H1 (cell line): ENCODE measurements around the gene PPP1R14C. TPM values are rescaled to one million over a fixed set of nuclear protein-coding genes. Genes with fewer than 3 reads are reported as not detected.

Experiments
- CTCF ChIA-PET: fragments of 300-600 bp; sonication (Branson Sonifier 250); formaldehyde crosslinking; loops from one replicate; lab custom pipeline; 2021; ENCODE audit not compliant: partially characterized antibody; lab: Charles Lee
- POLR2A ChIA-PET: fragments of 300-600 bp; sonication (Branson Sonifier 250); formaldehyde crosslinking; loops from one replicate; lab custom pipeline; 2021; ENCODE audit warnings: inconsistent platforms; ENCODE audit not compliant: partially characterized antibody; lab: Charles Lee
- DNase-seq, 2 experiments: peaks; one replicate each; pipeline versions ENCODE4 v3.0.0 to v3.0.0-alpha.2; 2010 to 2022; ENCODE audit warnings: low spot score in 2 of 2, low read depth in 1 of 2, mixed read lengths in 1 of 2
- FAIRE-seq: peaks from 2 replicates; lab custom pipeline; 2011; peaks lifted over from hg19 to GRCh38; lab: Jason Lieb, UNC
- H2AFZ ChIP-seq: 2 replicates; pipeline ENCODE4 v1.8.1; 2012; ENCODE audit warnings: low read length, inconsistent platforms
- H2AK5ac ChIP-seq: 2 replicates; pipeline ENCODE4 v1.6.1; 2013; ENCODE audit warnings: low read depth, low read length
- H2BK120ac ChIP-seq: replicated peaks from 2 replicates; pipeline ENCODE3; 2013; ENCODE audit warnings: low read depth, low read length, inconsistent platforms
- H2BK12ac ChIP-seq: 2 replicates; pipeline ENCODE4 v1.6.1; 2013; ENCODE audit warnings: low read depth, low read length
- H2BK15ac ChIP-seq: 2 replicates; pipeline ENCODE4 v1.6.1; 2013; ENCODE audit warnings: low read length
- H2BK20ac ChIP-seq: 2 replicates; pipeline ENCODE4 v1.6.1; 2013; ENCODE audit warnings: low read length
- H2BK5ac ChIP-seq: 2 replicates; pipeline ENCODE4 v1.6.1; 2013; ENCODE audit warnings: low read depth, low read length
- H3K14ac ChIP-seq: 2 replicates; pipeline ENCODE4 v1.6.1; 2013; ENCODE audit warnings: inconsistent platforms; ENCODE audit not compliant: insufficient read length
- H3K18ac ChIP-seq: 2 replicates; pipeline ENCODE4 v1.6.1; 2013; ENCODE audit warnings: low read length; ENCODE audit errors: extremely low read depth
- H3K23ac ChIP-seq: 2 replicates; pipeline ENCODE4 v1.6.1; 2013; ENCODE audit warnings: inconsistent platforms; ENCODE audit not compliant: insufficient read length
- H3K23me2 ChIP-seq: 2 replicates; pipeline ENCODE4 v1.6.1; 2013; ENCODE audit warnings: low read depth, low read length
- H3K27ac ChIP-seq: 2 replicates; pipeline ENCODE4 v1.6.1; 2011; ENCODE audit warnings: low read depth, low read length, inconsistent platforms
- H3K27me3 ChIP-seq, 4 experiments: replicated peaks in 1 of 4; 1 replicate in 1 of 4; 2 replicates in 3 of 4; pipeline versions ENCODE4 v1.6.1 to v1.8.1; 2011 to 2013; ENCODE audit warnings: low read length in 3 of 4, mild to moderate bottlenecking in 3 of 4, inconsistent platforms in 2 of 4, mixed read lengths in 2 of 4, moderate library complexity in 1 of 4; ENCODE audit not compliant: control insufficient read depth in 3 of 4, insufficient read depth in 3 of 4; ENCODE audit errors: extremely low read depth in 1 of 4
- H3K36me3 ChIP-seq, 4 experiments: 2 replicates each; pipeline versions ENCODE4 v1.6.1 to v1.8.1; 2011 to 2013; ENCODE audit warnings: mild to moderate bottlenecking in 4 of 4, low read length in 3 of 4, moderate library complexity in 2 of 4, control low read depth in 1 of 4, inconsistent platforms in 1 of 4; ENCODE audit not compliant: insufficient read depth in 4 of 4, control insufficient read depth in 2 of 4
- H3K4ac ChIP-seq: replicated peaks from 2 replicates; pipeline ENCODE3; 2013; ENCODE audit warnings: low read length, low read depth, mixed read lengths, inconsistent platforms; ENCODE audit not compliant: insufficient read length
- H3K4me1 ChIP-seq, 4 experiments: replicated peaks in 1 of 4; 1 replicate in 1 of 4; 2 replicates in 3 of 4; pipeline versions ENCODE4 v1.6.1 to v1.8.1; 2011 to 2013; ENCODE audit warnings: low read length in 3 of 4, inconsistent platforms in 2 of 4, mixed read lengths in 1 of 4; ENCODE audit not compliant: insufficient read depth in 4 of 4, control insufficient read depth in 3 of 4
- H3K4me2 ChIP-seq, 2 experiments: 2 replicates each; pipeline versions ENCODE4 v1.6.1 to v1.8.1; 2011 to 2013; ENCODE audit warnings: low read depth in 2 of 2, low read length in 2 of 2, control low read depth in 1 of 2, inconsistent platforms in 1 of 2, mild to moderate bottlenecking in 1 of 2; ENCODE audit not compliant: insufficient read depth in 1 of 2
- H3K4me3 ChIP-seq, 4 experiments: fragments of 200-600, 300-600 bp in 1 of 4; sonication (generic), shearing (Covaris generic), sonication (Bioruptor Twin) in 1 of 4; 2 replicates each; pipeline versions ENCODE4 v1.5.1 to v1.8.1; 2011 to 2016; ENCODE audit warnings: low read length in 4 of 4, low read depth in 3 of 4, control low read depth in 2 of 4, inconsistent platforms in 2 of 4, mild to moderate bottlenecking in 2 of 4, mixed read lengths in 1 of 4, moderate library complexity in 1 of 4; ENCODE audit not compliant: insufficient read depth in 2 of 4; ENCODE audit errors: extremely low read depth in 1 of 4
- H3K56ac ChIP-seq: replicated peaks from 2 replicates; pipeline ENCODE3; 2013; ENCODE audit warnings: low read depth, mild to moderate bottlenecking, mixed read lengths, low read length, inconsistent platforms; ENCODE audit not compliant: insufficient read length
- H3K79me1 ChIP-seq: 2 replicates; pipeline ENCODE4 v1.6.1; 2013; ENCODE audit warnings: low read depth, low read length, control low read depth
- H3K79me2 ChIP-seq, 2 experiments: 2 replicates each; pipeline versions ENCODE4 v1.6.1 to v1.8.1; 2012 to 2013; ENCODE audit warnings: low read length in 2 of 2, mild to moderate bottlenecking in 2 of 2, inconsistent platforms in 1 of 2; ENCODE audit not compliant: insufficient read depth in 2 of 2, control insufficient read depth in 1 of 2
- H3K9ac ChIP-seq, 4 experiments: replicated peaks in 1 of 4; 1 replicate in 1 of 4; 2 replicates in 3 of 4; pipeline versions ENCODE4 v1.6.1 to v1.8.1; 2011 to 2013; ENCODE audit warnings: low read depth in 3 of 4, low read length in 3 of 4, control low read depth in 2 of 4, mild to moderate bottlenecking in 2 of 4, moderate library complexity in 2 of 4, inconsistent platforms in 1 of 4; ENCODE audit errors: extremely low read depth in 1 of 4
- H3K9me3 ChIP-seq, 2 experiments: 2 replicates each; pipeline versions ENCODE4 v1.6.1 to v1.8.1; 2012 to 2013; ENCODE audit warnings: mild to moderate bottlenecking in 2 of 2, moderate library complexity in 2 of 2, control low read depth in 1 of 2, inconsistent platforms in 1 of 2, low read depth in 1 of 2, low read length in 1 of 2, mixed read lengths in 1 of 2; ENCODE audit not compliant: insufficient read depth in 2 of 2
- H4K20me1 ChIP-seq, 2 experiments: replicated peaks in 1 of 2; 2 replicates each; pipeline versions ENCODE3 to v1.8.1; 2011 to 2013; ENCODE audit warnings: inconsistent platforms in 2 of 2, low read length in 2 of 2, mild to moderate bottlenecking in 1 of 2; ENCODE audit not compliant: insufficient read depth in 2 of 2, control insufficient read depth in 1 of 2
- H4K5ac ChIP-seq: 2 replicates; pipeline ENCODE4 v1.6.1; 2013; ENCODE audit warnings: low read length, low read depth, mixed read lengths, inconsistent platforms; ENCODE audit not compliant: insufficient read length
- H4K8ac ChIP-seq: 2 replicates; pipeline ENCODE4 v1.8.0; 2013; ENCODE audit warnings: mild to moderate bottlenecking, moderate library complexity, low read length, inconsistent platforms; ENCODE audit not compliant: insufficient read depth; ENCODE audit errors: extremely low read depth
- H4K91ac ChIP-seq: replicated peaks from 2 replicates; pipeline ENCODE3; 2013; ENCODE audit warnings: low read length, mixed read lengths, inconsistent platforms; ENCODE audit not compliant: insufficient read length
- BACH1 ChIP-seq: IDR thresholded peaks from 2 replicates; pipeline ENCODE4 v1.6.1; 2012; ENCODE audit warnings: low read length, improper control_type of control experiment
- HDAC6 ChIP-seq: IDR thresholded peaks from one replicate; pipeline ENCODE4 v1.7.1; 2012; ENCODE audit warnings: low read depth, mild to moderate bottlenecking, inconsistent platforms, low read length, moderate library complexity
- WGBS, 2 experiments: shearing (Covaris generic) in 1 of 2; methylation state at CpG; one replicate each; pipeline versions ENCODE4 v1.1.6 to v1.1.7; 2013 to 2015; ENCODE audit warnings: low lambda C conversion rate in 2 of 2, mixed read lengths in 2 of 2, inconsistent platforms in 1 of 2, low coverage in 1 of 2, missing lambda C conversion rate in 1 of 2; ENCODE audit not compliant: insufficient replicate concordance in 2 of 2, insufficient coverage in 1 of 2, insufficient read length in 1 of 2; ENCODE audit errors: extremely low coverage in 1 of 2, missing lambda C conversion rate in 1 of 2; 5-methylcytosine and 5-hydroxymethylcytosine counted together
- polyA plus RNA-seq, 7 experiments: library from polyadenylated mRNA; depleted of rRNA in 3 of 7; stranded (reverse) in 5 of 7; unstranded in 2 of 7; fragments of >200 nt in 5 of 7; fragments of 200-250 nt in 2 of 7; gene quantifications; 1 replicate in 5 of 7; 2 replicates in 1 of 7; 4 replicates in 1 of 7; pipeline versions ENCODE4 v1.2.1 to v1.2.3, GENCODE V29; 2011 to 2013; ENCODE audit warnings: missing spikeins in 2 of 7, mixed read lengths in 2 of 7
- total RNA-seq: library from RNA; stranded (reverse); fragmentation: NEBNext Ultra II Directional; extraction: Animal tissue kit (Norgen Biotek cat#: 25700); gene quantifications from 2 replicates; pipeline ENCODE4 v1.2.1, GENCODE V29; 2021

Gene PPP1R14C
- total and polyA plus RNA-seq, 2 of the 8 experiments (the other 6 are each of a cell fraction or from before 2014, with no cell fraction given): 0.30 to 0.61 TPM

DNA sequence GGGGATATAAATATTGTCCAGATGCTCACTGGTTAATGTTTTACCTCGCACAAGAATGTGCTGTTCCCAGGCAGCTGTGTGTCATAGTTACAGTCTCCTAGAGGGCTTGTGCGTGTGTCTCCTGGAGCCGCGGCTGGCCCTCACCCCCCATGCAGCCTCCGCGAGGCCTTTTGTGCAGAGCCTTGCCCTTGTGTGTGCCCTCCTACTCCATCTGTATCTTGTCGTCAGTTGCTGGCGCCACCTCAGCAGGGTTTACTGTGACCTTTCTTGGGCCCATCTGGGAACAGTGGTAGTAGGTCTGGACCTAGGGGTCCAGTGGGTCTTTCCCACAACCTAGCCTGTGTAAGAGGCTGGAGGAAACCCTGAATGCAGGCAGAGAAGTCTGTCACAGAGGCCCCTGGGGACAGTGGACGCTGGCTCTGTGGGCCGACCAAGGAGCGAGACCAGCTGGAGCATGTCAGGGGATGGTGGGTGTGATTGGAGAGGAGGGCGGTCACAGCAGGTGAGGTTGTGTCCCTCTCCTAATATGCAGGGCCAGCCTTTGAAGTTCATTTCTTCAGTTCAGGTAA, 35.2 kb downstream of the PPP1R14C start:
- no peak overlapping the region for H3K14ac ChIP-seq
- H4K5ac ChIP-seq: no peak overlapping the region
- H3K4me1 ChIP-seq: no peaks in the 10 kb centered on the region
- no peak overlapping the region for H3K18ac ChIP-seq
- H4K91ac ChIP-seq: no peak overlapping the region
- POLR2A ChIA-PET: no interaction called here
- no peak overlapping the region for H4K8ac ChIP-seq
- no peak overlapping the region for H3K56ac ChIP-seq
- no peak for TF ChIP-seq HDAC6
- TF ChIP-seq BACH1: no peak
- no peak overlapping the region for H3K4me3 ChIP-seq
- no peak overlapping the region for H2BK120ac ChIP-seq
- no peak overlapping the region for H3K27ac ChIP-seq
- no peak overlapping the region for H2AFZ ChIP-seq
- no peak overlapping the region for H2BK12ac ChIP-seq
- H2BK15ac ChIP-seq: no peak overlapping the region
- no peak overlapping the region for H3K9ac ChIP-seq
- no peaks in the 10 kb centered on the region for H3K23me2 ChIP-seq
- WGBS, 2 experiments: 81% methylated on average over 10 of the region's 12 CpGs; no CpG with 5 or more reads in 1 of the 2 experiments
- H3K27me3 ChIP-seq: no peaks in the 10 kb centered on the region
- no peak overlapping the region for H3K4ac ChIP-seq
- no peaks in the 10 kb centered on the region for H3K79me2 ChIP-seq
- no peaks in the 10 kb centered on the region for H4K20me1 ChIP-seq
- H3K79me1 ChIP-seq: no peaks in the 10 kb centered on the region
- no peaks in the 10 kb centered on the region for H3K36me3 ChIP-seq
- FAIRE-seq: no peak
- DNase-seq: no peak
- no peak overlapping the region for H2AK5ac ChIP-seq
- no peak overlapping the region for H3K4me2 ChIP-seq
- no peak overlapping the region for H2BK20ac ChIP-seq
- H3K9me3 ChIP-seq: no peaks in the 10 kb centered on the region
- H2BK5ac ChIP-seq: no peak overlapping the region
- CTCF ChIA-PET: interaction anchor here (1.2 to 1.6 kb wide), 2 partner anchors 17 to 107 kb away, joined by 3 read pairs; no protein-coding TSS in a partner anchor
- no peak overlapping the region for H3K23ac ChIP-seq
